Occipital lobe (tissue), 2 donors: ENCODE data around the gene SLC9A8. TPM values are rescaled to one million over a fixed set of nuclear protein-coding genes. Genes with fewer than 3 reads are reported as not detected.
A peak's percentile ranks its signal among the peaks of the same experiment; 100 is the strongest.
"Not testable (repeated sequence)": the region's sequence is repeated elsewhere in the genome, so short reads cannot be mapped to it uniquely, and the experiment has no call there.

Experiments used
- DNase-seq: peaks from one replicate; lab custom pipeline; 2025; lab: John Stamatoyannopoulos, UW
- total RNA-seq: library from RNA; depleted of rRNA; stranded (reverse); fragments of >200 nt; gene quantifications from one replicate; pipeline ENCODE4 v1.2.3, GENCODE V29; 2014

The SLC9A8 gene, protein sequence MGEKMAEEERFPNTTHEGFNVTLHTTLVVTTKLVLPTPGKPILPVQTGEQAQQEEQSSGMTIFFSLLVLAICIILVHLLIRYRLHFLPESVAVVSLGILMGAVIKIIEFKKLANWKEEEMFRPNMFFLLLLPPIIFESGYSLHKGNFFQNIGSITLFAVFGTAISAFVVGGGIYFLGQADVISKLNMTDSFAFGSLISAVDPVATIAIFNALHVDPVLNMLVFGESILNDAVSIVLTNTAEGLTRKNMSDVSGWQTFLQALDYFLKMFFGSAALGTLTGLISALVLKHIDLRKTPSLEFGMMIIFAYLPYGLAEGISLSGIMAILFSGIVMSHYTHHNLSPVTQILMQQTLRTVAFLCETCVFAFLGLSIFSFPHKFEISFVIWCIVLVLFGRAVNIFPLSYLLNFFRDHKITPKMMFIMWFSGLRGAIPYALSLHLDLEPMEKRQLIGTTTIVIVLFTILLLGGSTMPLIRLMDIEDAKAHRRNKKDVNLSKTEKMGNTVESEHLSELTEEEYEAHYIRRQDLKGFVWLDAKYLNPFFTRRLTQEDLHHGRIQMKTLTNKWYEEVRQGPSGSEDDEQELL
- 6.1 TPM for total RNA-seq

DNA sequence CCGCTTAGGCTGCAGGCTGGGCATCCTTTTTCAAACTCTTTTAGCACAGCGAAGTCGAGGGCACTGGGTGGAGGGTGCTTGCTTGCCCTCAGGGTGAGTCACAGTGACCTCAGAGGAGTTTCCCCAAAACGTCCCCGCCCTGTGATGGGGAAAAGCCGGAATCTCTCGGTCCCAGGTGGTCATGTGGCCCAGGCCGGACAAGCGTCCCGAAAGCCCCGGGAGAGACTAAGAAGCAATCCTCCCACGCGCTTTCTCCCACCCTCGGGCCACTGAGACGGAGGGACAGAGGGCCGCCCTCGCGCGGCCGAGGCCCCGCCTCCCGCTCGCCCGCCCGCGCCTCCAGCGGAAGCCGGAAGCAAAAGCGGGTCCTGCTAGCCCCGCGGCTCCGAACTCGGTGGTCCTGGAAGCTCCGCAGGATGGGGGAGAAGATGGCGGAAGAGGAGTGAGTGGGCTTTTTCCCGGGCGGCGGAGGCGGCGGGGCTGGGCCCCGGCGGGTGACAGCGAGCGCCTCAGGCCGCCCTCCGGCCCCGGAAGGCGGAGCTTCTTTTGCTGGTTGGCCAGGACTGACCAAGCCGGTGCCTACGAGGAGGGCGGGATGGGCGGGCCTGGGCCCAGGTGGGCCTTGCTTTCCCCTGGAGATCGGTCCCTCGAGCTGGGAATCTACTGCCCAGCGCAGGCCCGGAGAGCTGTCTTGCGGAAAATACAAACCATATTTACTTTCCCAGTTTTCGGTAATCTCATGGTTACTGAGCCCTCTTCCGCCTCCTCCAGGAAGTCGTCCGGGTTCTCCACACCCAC, at the start of gene SLC9A8:
Gene SLC9A8, plus strand, starts transcription at position 322 of the 798 bp plus-strand sequence. Its CDS starts 95 bp downstream, at position 417.
- DNase-seq, result peak; percentile 87

DNA sequence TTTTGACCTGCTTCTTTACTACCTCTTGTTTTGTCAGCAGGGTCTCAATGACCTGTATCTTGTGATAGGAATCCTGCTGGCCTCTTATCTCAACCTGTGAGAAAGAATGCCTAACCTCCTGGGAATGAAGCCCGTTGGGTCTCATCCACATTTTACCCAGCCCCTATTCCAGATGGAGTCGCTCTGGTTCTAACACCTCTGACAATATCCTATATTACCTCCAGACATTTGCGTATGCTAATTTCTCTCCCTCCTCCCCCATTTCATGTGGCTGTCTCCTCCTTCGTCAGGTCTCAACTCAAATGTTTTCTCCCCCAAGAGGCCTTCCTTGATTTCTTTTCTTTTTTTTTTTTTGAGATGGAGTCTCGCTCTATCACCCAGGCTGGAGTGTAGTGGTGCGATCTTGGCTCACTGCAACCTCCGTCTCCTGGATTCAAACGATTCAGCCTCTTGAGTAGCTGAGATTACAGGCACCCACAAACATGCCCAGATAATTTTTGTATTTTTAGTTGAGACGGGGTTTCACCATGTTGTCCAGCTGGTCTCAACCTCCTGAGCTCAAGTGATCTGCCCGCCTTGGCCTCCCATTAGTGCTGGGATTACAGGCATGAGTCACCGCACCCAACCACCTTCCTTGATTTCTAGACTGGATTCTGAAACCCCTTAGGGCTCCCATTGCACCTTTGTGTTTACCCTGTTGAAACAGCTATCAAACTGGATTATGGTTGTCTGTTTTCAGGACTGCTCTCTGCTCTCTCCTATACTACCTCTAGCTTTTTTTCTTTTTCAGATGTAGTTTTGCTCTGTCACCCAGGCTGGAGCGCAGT, 49.5 kb upstream of the SLC9A8 start:
- DNase-seq, result no peak

DNA sequence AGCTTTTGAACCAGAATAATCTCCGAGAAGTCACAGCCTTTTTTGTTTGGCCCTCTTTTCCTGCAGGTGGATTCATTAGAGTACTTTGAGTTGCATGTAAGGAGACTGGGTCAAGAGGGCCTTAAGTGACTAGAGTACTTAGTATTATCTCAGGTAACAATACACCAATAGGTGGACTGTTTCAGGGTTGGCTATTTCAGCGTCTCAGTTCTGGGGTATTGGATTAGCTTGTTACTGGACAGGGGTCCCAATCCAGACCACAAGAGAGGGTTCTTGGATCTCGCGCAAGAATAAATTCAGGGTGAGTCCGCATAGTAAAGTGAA, 47.3 kb upstream of the SLC9A8 start:
- DNase-seq, result no peak

DNA sequence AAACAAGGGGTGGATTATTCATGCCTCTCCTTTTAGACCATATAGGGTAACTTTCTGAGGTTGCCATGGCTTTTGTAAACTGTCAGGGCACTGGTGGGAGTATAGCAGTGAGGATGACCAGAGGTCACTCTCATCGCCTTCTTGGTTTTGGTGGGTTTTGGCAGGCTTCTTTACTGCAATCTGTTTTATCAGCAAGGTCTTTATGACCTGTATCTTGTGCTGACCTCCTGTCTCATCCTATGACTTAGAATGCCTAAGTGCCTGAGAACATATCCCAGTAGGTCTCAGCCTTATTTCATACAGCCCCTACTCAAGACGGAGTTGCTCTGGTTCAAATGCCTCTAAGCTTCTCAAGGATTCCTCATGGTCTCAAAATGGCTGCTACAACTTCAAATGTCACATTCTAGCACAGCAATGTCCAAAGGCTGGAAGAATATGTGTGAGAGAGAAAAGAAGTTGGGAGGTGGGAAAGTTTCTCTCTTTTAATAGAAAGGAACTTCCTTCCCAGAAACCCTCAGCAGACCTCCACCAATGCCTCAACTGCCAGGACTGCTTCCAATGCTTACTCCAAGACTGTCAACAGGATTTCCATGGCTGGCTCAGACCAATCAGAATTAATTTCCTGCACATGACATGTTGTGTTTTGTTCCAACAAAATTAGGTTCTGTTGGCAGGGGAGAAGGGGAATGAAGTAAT, 46.6 kb upstream of the SLC9A8 start:
- no peak for DNase-seq

DNA sequence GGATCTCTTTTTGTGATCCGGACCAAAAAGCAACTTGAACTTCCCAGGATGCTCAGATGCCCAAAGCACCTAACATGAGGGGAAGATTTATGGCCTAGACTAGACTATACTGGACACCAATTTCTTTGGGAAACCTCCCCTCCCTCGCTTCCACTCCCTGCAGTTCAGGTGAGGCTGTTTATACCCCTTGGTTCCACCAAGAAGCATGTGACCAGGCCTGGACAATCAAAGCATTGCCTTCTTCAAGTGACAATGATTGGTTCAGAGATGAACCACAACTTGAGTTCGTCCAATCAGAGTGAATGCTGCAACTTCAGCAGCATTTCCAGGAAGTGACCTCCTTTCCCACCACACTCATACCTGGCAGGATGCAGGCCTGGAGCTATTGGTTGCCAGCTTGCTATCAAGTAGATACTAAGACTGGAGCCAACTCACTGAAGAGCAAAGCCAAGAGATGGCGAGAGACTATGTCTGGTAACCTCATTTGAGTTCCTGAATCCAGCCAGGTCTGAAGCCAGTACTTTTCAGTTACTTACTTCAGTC, 45.6 kb upstream of the SLC9A8 start:
- DNase-seq, result no peak

DNA sequence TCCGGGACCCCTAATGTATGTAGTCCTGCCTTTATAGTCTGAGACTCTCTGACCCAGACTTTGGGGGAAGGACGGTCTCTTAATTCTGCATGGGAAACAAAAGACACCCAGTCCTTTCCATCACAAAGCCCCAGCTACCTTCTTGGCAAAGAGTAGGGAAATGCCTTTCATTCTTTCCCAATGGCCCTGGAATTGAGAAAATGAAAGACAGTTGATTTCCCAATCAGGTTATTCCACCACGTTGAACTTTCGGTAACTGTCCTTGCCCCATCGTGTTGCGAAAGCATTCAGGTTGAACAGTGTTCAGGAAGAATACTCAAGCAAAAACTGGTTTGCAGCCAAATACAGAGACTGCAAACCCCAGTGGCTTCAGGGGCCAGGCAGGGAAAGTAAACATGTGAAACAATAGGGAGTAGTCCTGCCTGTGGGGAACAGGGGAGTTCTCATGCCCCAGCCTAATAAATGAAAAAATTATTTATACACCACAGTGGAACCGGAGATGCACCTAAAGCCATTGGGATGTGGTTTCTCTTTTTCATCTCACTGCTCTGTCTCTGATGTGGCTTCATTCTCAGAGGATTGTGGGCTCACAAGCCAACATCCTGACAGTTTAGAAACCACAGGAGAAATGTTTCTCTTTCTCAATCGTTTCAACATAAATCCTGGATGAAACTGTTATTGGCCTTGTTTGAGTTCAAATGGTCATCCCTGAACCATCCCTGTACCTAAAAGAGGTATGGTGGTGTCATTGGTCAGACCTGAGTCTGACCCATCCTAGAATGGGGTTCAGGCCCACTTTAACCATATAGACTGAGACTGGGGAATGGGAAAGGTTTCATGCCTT, 44.2 kb upstream of the SLC9A8 start:
- no peak for DNase-seq

DNA sequence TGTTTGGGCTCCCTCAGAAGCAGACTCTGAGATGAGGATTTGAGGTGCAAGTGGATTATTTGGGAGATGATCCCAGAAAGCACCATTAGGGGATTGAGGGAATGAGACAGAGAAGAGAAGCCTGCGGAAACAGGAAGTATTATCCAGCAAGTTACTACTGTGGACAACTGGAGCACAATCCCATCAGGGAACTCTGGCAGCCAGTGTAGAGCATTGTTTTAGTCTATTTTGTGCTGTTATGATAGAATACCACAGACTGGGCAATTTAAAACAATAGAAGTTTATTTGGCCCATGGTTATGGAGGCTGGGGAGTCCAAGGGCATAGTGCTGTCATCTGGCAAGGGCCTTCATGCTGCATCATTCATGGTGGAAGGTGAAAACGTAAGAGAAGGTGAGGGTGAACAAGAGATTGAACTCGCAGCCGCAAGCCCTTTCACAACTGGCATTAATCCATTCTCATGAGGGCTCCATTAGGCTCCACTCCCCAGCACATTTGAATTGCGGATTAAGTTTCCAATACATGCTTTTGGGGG, 43.5 kb upstream of the SLC9A8 start:
- DNase-seq, result no peak

DNA sequence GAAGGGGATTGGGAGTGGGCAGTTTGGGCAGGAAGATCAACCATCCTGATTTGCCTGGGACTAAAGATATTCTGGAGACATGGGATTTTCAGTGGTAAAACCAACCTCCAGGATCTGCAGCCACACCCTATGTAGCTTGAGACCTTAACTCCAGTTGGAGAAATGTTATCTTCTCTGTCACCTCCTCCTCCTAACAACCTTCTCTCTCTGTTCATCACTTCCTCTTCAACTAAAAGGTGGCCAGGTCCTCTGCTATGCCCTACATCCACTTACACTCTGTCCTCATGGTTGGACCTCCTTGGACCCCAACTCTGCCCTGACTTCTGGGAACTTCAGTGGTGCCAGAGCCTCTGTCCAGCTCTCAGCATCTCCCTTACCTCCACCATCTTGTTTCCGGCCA, 42.0 kb upstream of the SLC9A8 start:
- DNase-seq, result no peak

DNA sequence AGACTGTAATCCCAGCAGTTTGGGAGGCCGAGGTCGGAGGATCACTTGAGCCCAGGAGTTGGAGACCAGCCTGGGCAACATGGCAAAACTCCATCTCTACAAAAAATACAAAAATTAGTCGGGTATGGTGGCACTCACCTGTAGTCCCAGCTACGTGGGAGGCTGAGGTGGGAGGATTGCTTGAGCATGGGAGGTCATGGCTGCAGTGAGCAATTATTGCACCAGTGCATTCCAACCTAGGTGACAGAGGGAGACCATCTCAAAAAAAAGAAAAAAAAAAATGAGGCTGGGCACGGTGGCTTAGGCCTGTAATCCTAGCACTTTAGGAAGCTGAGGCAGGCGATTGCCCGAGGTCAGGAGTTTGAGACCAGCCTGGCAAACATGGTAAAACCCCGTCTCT, 38.4 kb upstream of the SLC9A8 start:
- not testable (repeated sequence) for DNase-seq

DNA sequence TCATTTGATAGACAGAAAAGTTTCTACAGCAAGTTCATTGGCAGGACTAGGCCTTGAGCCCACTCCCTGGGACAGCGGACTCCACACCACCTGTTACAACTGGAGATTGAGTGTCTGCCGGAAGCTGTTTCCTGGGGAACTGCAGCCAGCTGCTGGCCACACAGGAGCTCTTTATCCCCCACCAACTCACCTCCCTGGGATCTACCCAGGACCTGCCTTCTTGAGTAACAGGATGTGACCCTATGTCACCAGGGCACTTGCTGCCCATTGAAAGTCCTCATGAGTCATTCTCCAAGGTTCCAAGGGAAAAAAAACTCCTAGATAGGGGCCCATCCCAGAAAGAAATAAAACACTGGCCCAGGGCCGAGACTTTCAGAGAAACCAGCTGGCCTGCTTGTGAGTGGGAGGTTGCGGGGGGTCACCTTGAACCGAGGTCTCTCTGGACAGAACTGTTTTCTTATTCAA, 37.4 kb upstream of the SLC9A8 start:
- DNase-seq, result no peak

DNA sequence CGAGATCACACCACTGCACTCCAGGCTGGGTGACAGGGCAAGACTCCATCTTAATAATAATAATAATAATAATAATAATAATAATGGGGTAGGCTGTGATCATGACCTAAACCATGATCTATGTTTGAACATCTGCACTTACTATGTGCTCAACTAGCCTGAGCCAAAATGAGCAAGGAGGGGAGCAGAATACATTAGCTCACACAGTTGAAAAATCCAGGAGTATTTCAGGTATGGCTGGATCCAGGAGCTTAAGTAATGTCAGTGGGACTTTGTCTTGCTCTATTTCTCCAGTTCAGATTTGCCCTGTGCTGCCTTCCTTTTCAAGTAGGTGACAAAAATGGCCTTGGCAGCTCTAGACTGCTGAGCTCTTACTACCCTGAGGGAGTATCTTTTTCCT, 32.7 kb upstream of the SLC9A8 start:
- no peak for DNase-seq

DNA sequence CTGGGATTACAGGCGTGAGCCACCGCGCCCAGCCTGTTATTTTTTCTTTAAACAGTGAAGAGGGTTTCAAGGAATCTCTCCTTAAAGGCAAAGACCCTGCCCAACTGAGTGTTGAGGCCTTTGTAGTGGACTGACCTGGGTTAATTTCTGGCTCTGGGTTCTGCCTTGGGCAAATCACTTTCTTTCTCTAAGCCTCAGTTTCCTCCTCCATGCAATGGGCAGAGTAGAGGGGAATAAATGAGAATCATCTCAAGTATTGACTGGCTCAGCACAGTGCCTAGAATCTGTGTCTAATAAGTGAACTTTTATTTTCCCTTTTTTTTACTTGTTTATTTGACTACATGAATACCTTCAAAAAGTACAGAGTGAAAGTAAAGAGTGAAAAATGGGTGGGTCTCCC, 31.0 kb upstream of the SLC9A8 start:
- DNase-seq, result no peak

DNA sequence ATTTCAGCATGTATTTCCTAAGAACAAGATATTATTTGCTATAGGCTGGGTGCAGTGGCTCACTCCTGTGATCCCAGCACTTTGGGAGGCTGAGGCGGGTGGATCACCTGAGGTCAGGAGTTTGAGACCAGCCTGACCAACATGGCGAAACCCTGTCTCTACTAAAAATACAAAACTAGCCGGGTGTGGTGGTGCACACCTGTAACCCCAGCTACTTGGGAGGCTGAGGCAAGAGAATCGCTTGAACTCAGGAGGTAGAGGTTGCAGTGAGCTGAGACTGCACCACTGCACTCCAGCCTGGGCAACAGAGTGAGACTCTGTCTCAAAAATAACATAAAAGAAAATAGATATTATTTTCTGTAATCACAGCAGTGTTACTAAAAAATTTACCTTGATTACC, 30.2 kb upstream of the SLC9A8 start:
- not testable (repeated sequence) for DNase-seq

DNA sequence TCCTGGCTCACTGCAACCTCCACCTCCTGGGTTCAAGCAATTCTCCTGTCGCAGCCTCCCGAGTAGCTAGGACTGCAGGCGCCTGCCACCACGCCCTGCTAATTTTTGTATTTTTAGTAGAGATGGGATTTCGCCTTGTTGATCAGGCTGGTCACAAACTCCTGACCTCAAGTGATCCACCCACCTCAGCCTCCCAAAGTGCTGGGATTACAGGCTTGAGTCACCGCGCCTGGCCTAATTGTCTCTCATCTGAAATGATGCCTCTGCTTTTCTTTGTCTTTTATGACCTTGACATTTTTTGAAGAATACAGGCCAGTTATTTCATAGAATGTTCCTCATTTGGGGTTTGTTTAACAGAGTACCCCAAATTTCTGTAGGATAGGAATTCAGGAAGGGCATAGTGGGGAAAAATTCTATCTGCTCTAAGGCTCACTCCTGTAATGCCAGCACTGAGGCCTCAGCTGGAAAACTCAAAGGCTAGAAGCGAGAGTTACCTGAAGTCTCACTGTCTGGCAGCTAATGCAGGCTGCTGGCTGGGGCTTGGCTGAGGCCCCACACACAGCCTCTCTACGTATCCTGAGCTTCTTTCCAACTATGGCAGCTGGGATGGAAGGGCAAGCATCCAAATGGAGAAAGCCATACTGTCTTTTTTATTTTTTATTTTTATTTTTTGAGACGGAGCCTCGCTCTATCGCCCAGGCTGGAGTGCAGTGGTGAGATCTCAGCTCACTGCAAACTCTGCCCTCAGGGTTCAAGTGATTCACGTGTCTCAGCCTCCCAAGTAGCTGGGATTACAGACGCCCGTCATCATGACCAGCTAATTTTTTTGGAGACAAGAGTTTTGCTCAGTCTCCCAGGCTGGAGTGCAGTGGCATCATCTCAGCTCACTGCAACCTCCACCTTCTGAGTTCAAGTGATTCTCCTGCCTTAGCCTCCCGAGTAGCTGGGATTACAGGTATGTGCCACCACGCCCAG, 29.3 kb upstream of the SLC9A8 start:
- not testable (repeated sequence) for DNase-seq

DNA sequence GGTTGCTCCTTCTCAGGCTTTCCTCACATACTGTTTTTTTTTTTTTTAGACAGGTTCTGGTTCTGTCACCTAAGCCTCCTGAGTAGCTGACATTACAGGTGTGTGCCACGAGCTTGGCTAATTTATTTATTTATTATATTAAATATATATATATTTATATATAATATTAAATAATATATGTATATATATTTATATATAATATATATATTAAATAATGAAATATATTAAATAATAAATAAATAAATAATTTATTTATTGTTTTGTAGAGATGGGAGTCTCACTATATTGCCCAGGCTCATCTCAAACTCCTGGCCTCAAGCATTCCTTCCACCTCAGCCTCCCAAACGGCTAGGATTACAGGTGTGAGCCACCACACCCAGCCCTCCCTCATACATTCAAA, 28.3 kb upstream of the SLC9A8 start:
- DNase-seq, result no peak

DNA sequence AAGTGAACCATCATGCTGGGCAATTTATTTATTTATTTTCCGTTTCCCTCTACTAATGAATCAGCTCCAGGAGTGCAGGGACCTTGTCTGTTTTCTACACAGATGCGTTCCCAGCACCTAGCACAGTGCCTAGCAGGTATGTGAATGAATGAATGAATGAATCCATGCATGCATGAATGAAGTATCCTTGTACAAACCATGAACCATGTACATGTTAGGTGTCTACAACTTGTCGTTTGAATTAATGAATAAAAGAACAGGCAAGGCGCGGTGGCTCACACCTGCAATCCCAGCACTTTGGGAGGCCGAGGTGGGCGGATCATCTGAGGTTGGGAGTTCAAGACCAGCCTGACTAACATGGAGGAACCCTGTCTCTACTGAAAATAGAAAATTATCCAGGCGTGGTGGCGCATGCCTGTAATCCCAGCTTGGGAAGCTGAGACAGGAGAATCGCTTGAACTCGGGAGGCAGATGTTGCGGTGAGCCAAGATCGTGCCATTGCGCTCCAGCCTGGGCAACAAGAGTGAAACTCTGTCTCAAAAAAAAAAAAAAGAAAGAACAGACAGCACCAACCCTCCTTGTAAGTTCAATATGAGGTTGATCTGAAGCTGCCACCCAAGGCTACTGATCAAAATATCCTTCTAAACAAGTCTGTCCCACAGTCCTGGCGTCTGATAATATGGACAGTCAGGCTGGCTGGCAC, 27.3 kb upstream of the SLC9A8 start:
- DNase-seq, result no peak

DNA sequence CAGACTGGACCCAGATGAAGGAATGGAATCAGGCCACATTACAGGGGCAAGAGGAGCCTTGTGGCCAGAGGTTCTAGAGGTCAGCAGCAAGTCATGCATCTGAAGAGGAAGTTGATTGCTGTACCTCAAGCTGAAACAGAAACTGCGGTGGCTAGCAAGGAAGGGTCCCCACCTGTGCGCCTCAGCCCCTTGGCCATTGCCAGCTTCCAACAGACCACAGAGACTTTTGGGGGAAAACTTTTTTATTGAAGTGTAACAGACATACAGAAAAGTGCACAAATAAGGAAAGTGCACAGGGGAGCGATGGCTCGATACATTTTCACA, 26.8 kb upstream of the SLC9A8 start:
- no peak for DNase-seq

DNA sequence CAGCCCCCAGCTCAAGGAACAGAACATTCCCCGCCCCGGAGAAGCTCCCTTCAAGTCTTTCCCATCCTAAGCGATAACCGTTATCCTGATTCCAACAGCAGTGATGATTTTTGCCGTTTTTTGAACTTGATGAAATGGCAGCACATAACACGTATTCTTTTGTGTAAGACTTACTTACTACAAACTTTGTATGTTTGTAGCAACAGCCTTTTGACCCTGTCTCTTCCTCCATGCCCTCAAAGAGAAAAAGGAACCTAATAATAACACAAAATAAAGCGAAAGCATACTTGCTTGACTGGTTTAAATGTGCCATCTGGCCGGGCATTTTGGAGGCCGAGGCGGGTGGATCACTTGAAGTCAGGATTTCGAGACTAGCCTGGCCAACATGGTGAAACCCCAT, 26.4 kb upstream of the SLC9A8 start:
- no peak for DNase-seq
